ENCODE results near the gene CBX7. TPM values are rescaled to one million over a fixed set of nuclear protein-coding genes. Genes with fewer than 3 reads are reported as not detected.

Gene CBX7
- polyA plus RNA-seq, 1 donor from 2014 or later: 4.4 TPM

GRCh38 chr22:39089928-39090327 lies 62.6 kb downstream of the CBX7 start:
- no peak overlapping the region for H3K4me2 ChIP-seq (ENCODE audit: low read length)
- H3K36me3 ChIP-seq (ENCODE audit: insufficient read depth, low read length): no peaks in the 10 kb centered on the region
- no peaks in the 10 kb centered on the region for H4K20me1 ChIP-seq (ENCODE audit: insufficient read depth)
- no peaks in the 10 kb centered on the region for H3K9me2 ChIP-seq (ENCODE audit: insufficient read depth, low read length)
- no peaks in the 10 kb centered on the region for H3K79me2 ChIP-seq (replicated peaks; ENCODE audit: insufficient read depth, low read length)
- no peaks in the 10 kb centered on the region for H3K27me3 ChIP-seq (ENCODE audit: insufficient read depth, low read depth, low read length)
- H3K9me3 ChIP-seq (ENCODE audit: low read length): no peaks in the 10 kb centered on the region
- H2AFZ ChIP-seq (ENCODE audit: low read depth, low read length): no peak overlapping the region
- no peak overlapping the region for H3K9ac ChIP-seq (ENCODE audit: low read length)
- no peak overlapping the region for H3K27ac ChIP-seq (ENCODE audit: low read length)
- H3F3A ChIP-seq (ENCODE audit: insufficient read depth, low read length, poor library complexity, severe bottlenecking): no peaks in the 10 kb centered on the region
- TF ChIP-seq MXI1 (conservative IDR thresholded peaks at IDR 0.05; ENCODE audit: poor library complexity, severe bottlenecking): no peak
- TF ChIP-seq EP300 (conservative IDR thresholded peaks at IDR 0.05; ENCODE audit: poor library complexity, severe bottlenecking): no peak
- TF ChIP-seq CTCF (IDR thresholded peaks at IDR 0.05; ENCODE audit: poor library complexity, severe bottlenecking): no peak
- no peak for TF ChIP-seq SMC3 (conservative IDR thresholded peaks at IDR 0.05; ENCODE audit: poor library complexity)
- H3K4me3 ChIP-seq (ENCODE audit: low read length): no peak overlapping the region

- no peak overlapping the region for H3K27ac ChIP-seq (ENCODE audit: low read length)
- no peaks in the 10 kb centered on the region for H3K27me3 ChIP-seq (ENCODE audit: insufficient read depth, low read depth, low read length)
- no peaks in the 10 kb centered on the region for H3K36me3 ChIP-seq (ENCODE audit: insufficient read depth, low read length)
- no peaks in the 10 kb centered on the region for H3K9me2 ChIP-seq (ENCODE audit: insufficient read depth, low read length)
- no peaks in the 10 kb centered on the region for H4K20me1 ChIP-seq (ENCODE audit: insufficient read depth)
- H3F3A ChIP-seq (ENCODE audit: insufficient read depth, low read length, poor library complexity, severe bottlenecking): no peaks in the 10 kb centered on the region
- no peak overlapping the region for H3K4me3 ChIP-seq (ENCODE audit: low read length)
- no peak overlapping the region for H3K4me2 ChIP-seq (ENCODE audit: low read length)
- H3K9ac ChIP-seq (ENCODE audit: low read length): no peak overlapping the region
- TF ChIP-seq CTCF (IDR thresholded peaks at IDR 0.05; ENCODE audit: poor library complexity, severe bottlenecking): no peak
- TF ChIP-seq REST (IDR thresholded peaks at IDR 0.05; ENCODE audit: borderline replicate concordance): no peak
- no peak for TF ChIP-seq MXI1 (conservative IDR thresholded peaks at IDR 0.05; ENCODE audit: poor library complexity, severe bottlenecking)
- no peak for TF ChIP-seq EZH2 (IDR thresholded peaks at IDR 0.05; ENCODE audit: borderline replicate concordance, insufficient read depth, low read length, poor library complexity, severe bottlenecking)
- TF ChIP-seq EP300 (conservative IDR thresholded peaks at IDR 0.05; ENCODE audit: poor library complexity, severe bottlenecking): no peak
- no peak for TF ChIP-seq TAF1 (IDR thresholded peaks at IDR 0.05; ENCODE audit: low read depth)
- TF ChIP-seq SMC3 (conservative IDR thresholded peaks at IDR 0.05; ENCODE audit: poor library complexity): no peak
- no peak for TF ChIP-seq RAD21 (conservative IDR thresholded peaks at IDR 0.05)
- no peak for TF ChIP-seq POLR2AphosphoS5 (IDR thresholded peaks at IDR 0.05)
- H2AFZ ChIP-seq (ENCODE audit: low read depth, low read length): no peak overlapping the region
- H3K9me3 ChIP-seq (ENCODE audit: low read length): no peaks in the 10 kb centered on the region
- H3K79me2 ChIP-seq (replicated peaks; ENCODE audit: insufficient read depth, low read length): no peaks in the 10 kb centered on the region
Measured at GRCh38 chr22:39088685-39089032, 63.8 kb downstream of the CBX7 start.

Data from neural cell (in vitro differentiated cells).